Endothelial cell of umbilical vein (primary cell): ENCODE data around the gene ISX. TPM values are rescaled to one million over a fixed set of nuclear protein-coding genes. Genes with fewer than 3 reads are reported as not detected.

Experiments
- BruUV-seq: library from RNA; stranded (reverse); fragments of 400-500 nt; replicated peaks from 2 replicates; lab custom pipeline; 2021; lab: Mats Ljungman, UMichigan
- CTCF ChIA-PET: fragments of 300-600, 350-600 bp; sonication (Branson Sonifier 250); formaldehyde crosslinking; loops from one replicate; lab custom pipeline; 2021; ENCODE audit warnings: antibody characterized with exemption, inconsistent platforms; lab: Charles Lee
- POLR2A ChIA-PET: fragments of 300-600, 350-600 bp; sonication (Branson Sonifier 250); formaldehyde crosslinking; loops from one replicate; lab custom pipeline; 2021; ENCODE audit warnings: antibody characterized with exemption, inconsistent platforms; lab: Charles Lee
- DNase-seq: peaks from one replicate; pipeline ENCODE4 v3.0.0-alpha.2; 2011; ENCODE audit warnings: low read depth, low spot score
- FAIRE-seq: peaks from 2 replicates; lab custom pipeline; 2011; peaks lifted over from hg19 to GRCh38; lab: Jason Lieb, UNC
- H2AFZ ChIP-seq: 2 replicates; pipeline ENCODE4 v1.6.0; 2012; ENCODE audit warnings: low read depth, low read length, control low read depth, inconsistent platforms
- H3K27ac ChIP-seq: 2 replicates; pipeline ENCODE4 v1.5.1; 2011; ENCODE audit warnings: low read depth, mild to moderate bottlenecking, control low read depth, low read length, moderate library complexity; ENCODE audit not compliant: insufficient read depth
- H3K27me3 ChIP-seq, 2 experiments: 2 replicates each; pipeline versions ENCODE4 v1.6.0 to v1.6.1; 2011; ENCODE audit warnings: low read length in 2 of 2, mixed read lengths in 1 of 2; ENCODE audit not compliant: control insufficient read depth in 2 of 2, insufficient read depth in 2 of 2
- H3K36me3 ChIP-seq, 2 experiments: 2 replicates in 1 of 2; 3 replicates in 1 of 2; pipeline ENCODE4 v1.5.1; 2011; ENCODE audit warnings: low read length in 2 of 2, mild to moderate bottlenecking in 1 of 2, moderate library complexity in 1 of 2; ENCODE audit not compliant: control insufficient read depth in 2 of 2, insufficient read depth in 2 of 2; ENCODE audit errors: extremely low read depth in 1 of 2
- H3K4me1 ChIP-seq: 3 replicates; pipeline ENCODE4 v1.5.1; 2011; ENCODE audit warnings: mild to moderate bottlenecking, low read length; ENCODE audit not compliant: control insufficient read depth, insufficient read depth; ENCODE audit errors: extremely low read depth
- H3K4me2 ChIP-seq: 2 replicates; pipeline ENCODE4 v1.6.1; 2011; ENCODE audit warnings: low read length, control low read depth, mixed read lengths; ENCODE audit not compliant: insufficient read depth
- H3K4me3 ChIP-seq, 3 experiments: fragments of 200-600 bp in 1 of 3; sonication (generic), shearing (Covaris generic) in 1 of 3; replicated peaks in 1 of 3; 2 replicates each; pipeline ENCODE4 v1.5.1; 2011 to 2016; ENCODE audit warnings: control low read depth in 3 of 3, low read length in 3 of 3, mild to moderate bottlenecking in 2 of 3, inconsistent platforms in 1 of 3, low read depth in 1 of 3, moderate library complexity in 1 of 3; ENCODE audit not compliant: insufficient read depth in 1 of 3
- H3K79me2 ChIP-seq: 2 replicates; pipeline ENCODE4 v1.6.0; 2012; ENCODE audit warnings: low read length, inconsistent platforms; ENCODE audit not compliant: control insufficient read depth, insufficient read depth
- H3K9ac ChIP-seq: replicated peaks from 2 replicates; pipeline ENCODE3; 2011; ENCODE audit warnings: low read length, control low read depth; ENCODE audit not compliant: insufficient read depth; ENCODE audit errors: extremely low read depth
- H3K9me1 ChIP-seq: replicated peaks from 3 replicates; pipeline ENCODE4 v1.6.0; 2011; ENCODE audit warnings: mild to moderate bottlenecking, low read length; ENCODE audit not compliant: control insufficient read depth, insufficient read depth; ENCODE audit errors: extremely low read depth
- H3K9me3 ChIP-seq: replicated peaks from 2 replicates; pipeline ENCODE4 v1.5.1; 2012; ENCODE audit warnings: low read length, inconsistent platforms; ENCODE audit not compliant: control insufficient read depth, insufficient read depth
- H4K20me1 ChIP-seq: replicated peaks from 2 replicates; pipeline ENCODE3; 2011; ENCODE audit warnings: mild to moderate bottlenecking, low read length; ENCODE audit not compliant: control insufficient read depth, insufficient read depth; ENCODE audit errors: extremely low read depth
- CTCF ChIP-seq, 2 donors: IDR thresholded peaks; 1 replicate in 1 of 2; 2 replicates in 1 of 2; pipeline ENCODE4 v1.5.1; 2011; ENCODE audit warnings: low read length in 2 of 2, mild to moderate bottlenecking in 2 of 2, moderate library complexity in 2 of 2, control low read depth in 1 of 2, inconsistent platforms in 1 of 2, low read depth in 1 of 2; ENCODE audit not compliant: insufficient read depth in 1 of 2; ENCODE audit errors: extremely low read depth in 1 of 2
- EZH2 ChIP-seq: IDR thresholded peaks from 2 replicates; pipeline ENCODE4 v1.6.1; 2012; ENCODE audit warnings: borderline replicate concordance, low read depth, mild to moderate bottlenecking, moderate library complexity, low read length, inconsistent platforms; ENCODE audit not compliant: severe bottlenecking
- FOS ChIP-seq: IDR thresholded peaks from 2 replicates; pipeline ENCODE4 v1.6.1; 2011; ENCODE audit warnings: mild to moderate bottlenecking, low read length, moderate library complexity, borderline replicate concordance; ENCODE audit not compliant: insufficient read depth
- GATA2 ChIP-seq: IDR thresholded peaks from 2 replicates; pipeline ENCODE4 v1.7.0; 2011; ENCODE audit warnings: low read depth, mild to moderate bottlenecking, moderate library complexity, mixed read lengths, low read length; ENCODE audit not compliant: insufficient read length, insufficient read depth
- JUN ChIP-seq: IDR thresholded peaks from 2 replicates; pipeline ENCODE4 v1.6.1; 2011; ENCODE audit warnings: borderline replicate concordance, low read depth; ENCODE audit not compliant: insufficient read length, insufficient read depth
- MAX ChIP-seq: IDR thresholded peaks from 2 replicates; pipeline ENCODE4 v1.6.1; 2011; ENCODE audit not compliant: insufficient read depth, insufficient read length
- MYC ChIP-seq: IDR thresholded peaks from one replicate; pipeline ENCODE4 v1.6.1; 2011; ENCODE audit warnings: mild to moderate bottlenecking, low read depth, low read length
- POLR2A ChIP-seq: IDR thresholded peaks from 2 replicates; pipeline ENCODE4 v1.6.1; 2012; ENCODE audit warnings: low read depth, mild to moderate bottlenecking, control low read depth, low read length
- POLR2AphosphoS5 ChIP-seq: IDR thresholded peaks from 2 replicates; pipeline ENCODE4 v1.6.1; 2012; ENCODE audit warnings: low read depth, mild to moderate bottlenecking, control low read depth, low read length, moderate library complexity; ENCODE audit not compliant: insufficient read depth
- dilution Hi-C: fragments of 300-500 bp; cut with MboI; formaldehyde crosslinking; loops from one replicate; pipeline ENCODE4 v1.15.0; 2019; ENCODE audit warnings: low sequenced_read_pairs; ENCODE audit not compliant: extremely low pct_ligation_motif_present
- intact Hi-C: fragments of 100-400 bp; cut with micrococcal nuclease; formaldehyde crosslinking; loops from one replicate; pipeline ENCODE4 v1.10.0; 2022
- polyA plus RNA-seq, 4 experiments: library from polyadenylated mRNA; depleted of rRNA in 3 of 4; stranded (reverse) in 3 of 4; unstranded in 1 of 4; fragments of >200 nt; gene quantifications; 2 replicates each; pipeline versions ENCODE4 v1.2.1 to v1.2.3, GENCODE V29; 2011 to 2012; ENCODE audit warnings: missing spikeins in 1 of 4
- total RNA-seq: library from RNA; stranded (reverse); gene quantifications from 2 replicates; pipeline ENCODE4 v1.2.3, GENCODE V29; 2021

Gene ISX
- total and polyA plus RNA-seq, 2 donors (not counting 3 experiments of a cell fraction or from before 2014, with no cell fraction given), result not detected

GRCh38 chr22:35016909-35017308, 49.0 kb upstream of the ISX start:
- Histone ChIP-seq H3K27me3 (no peaks in the 10 kb centered on the region), H4K20me1 (no peaks in the 10 kb centered on the region), H3K27ac (no peak overlapping the region), H3K4me1 (no peaks in the 10 kb centered on the region), H3K4me2 (no peak overlapping the region), H3K36me3 (no peaks in the 10 kb centered on the region), H3K9ac (no peak overlapping the region), H3K79me2 (no peaks in the 10 kb centered on the region), H3K4me3 (no peak overlapping the region), H2AFZ (no peak overlapping the region), H3K9me3 (peaks cover 4% of the 10 kb centered on the region), H3K9me1 (no peaks in the 10 kb centered on the region)
- FAIRE-seq, result no peak
- TF ChIP-seq MYC (no peak), GATA2 (no peak), MAX (no peak), EZH2 (no peak), POLR2AphosphoS5 (no peak), CTCF (IDR thresholded peaks at IDR 0.05; ENCODE audit: extremely low read depth in 1 of 2, insufficient read depth in 1 of 2, low read depth in 1 of 2, low read length in 2 of 2) (no peak), FOS (no peak), JUN (no peak), POLR2A (no peak)
- CTCF ChIA-PET, result no interaction called here
- dilution Hi-C loops, result no loop called here
- no TSS peak for BruUV-seq
- POLR2A ChIA-PET, result no interaction called here
- intact Hi-C loops, result no loop called here
- no peak for DNase-seq
